OCI-LY1 (cell line): ENCODE results near the gene DNAJB1.

Source experiments
- H2AFZ ChIP-seq: fragments of 200-600 bp; sonication (generic), shearing (Covaris generic); 2 replicates; pipeline ENCODE4 v1.6.0; 2014; ENCODE audit warnings: antibody characterized with exemption, mild to moderate bottlenecking, low read length
- H3F3A ChIP-seq: fragments of 200-600 bp; sonication (generic), shearing (Covaris generic); 2 replicates; pipeline ENCODE4 v1.6.0; 2014; ENCODE audit warnings: mild to moderate bottlenecking, antibody characterized with exemption, low read length, moderate library complexity; ENCODE audit not compliant: insufficient read depth
- H3K27ac ChIP-seq: fragments of 200-600 bp; sonication (generic); 2 replicates; pipeline ENCODE4 v1.5.1; 2014; ENCODE audit warnings: low read length, mixed run types, mild to moderate bottlenecking, low read depth; ENCODE audit not compliant: poor library complexity, severe bottlenecking
- H3K27me3 ChIP-seq: fragments of 200-600 bp; sonication (generic); 2 replicates; pipeline ENCODE4 v1.6.0; 2014; ENCODE audit warnings: antibody characterized with exemption, mild to moderate bottlenecking, low read length, moderate library complexity; ENCODE audit not compliant: insufficient read depth
- H3K36me3 ChIP-seq: fragments of 200-600 bp; sonication (generic); 2 replicates; pipeline ENCODE4 v1.6.1; 2014; ENCODE audit warnings: mild to moderate bottlenecking, antibody characterized with exemption, low read length, moderate library complexity, mixed read lengths; ENCODE audit not compliant: insufficient read depth
- H3K4me1 ChIP-seq: fragments of 200-600 bp; sonication (generic); 2 replicates; pipeline ENCODE4 v1.5.1; 2014; ENCODE audit warnings: mild to moderate bottlenecking, low read length, moderate library complexity; ENCODE audit not compliant: insufficient read depth, severe bottlenecking
- H3K4me2 ChIP-seq: fragments of 200-600 bp; sonication (generic), shearing (Covaris generic); 2 replicates; pipeline ENCODE4 v1.6.1; 2014; ENCODE audit warnings: low read length
- H3K4me3 ChIP-seq: fragments of 200-600 bp; sonication (generic); 2 replicates; pipeline ENCODE4 v1.5.1; 2014; ENCODE audit warnings: low read length, low read depth, mild to moderate bottlenecking, mixed read lengths; ENCODE audit not compliant: poor library complexity, severe bottlenecking
- H3K79me2 ChIP-seq: fragments of 200-600 bp; shearing (Covaris generic); 2 replicates; pipeline ENCODE4 v1.6.1; 2016; ENCODE audit warnings: mixed run types, low read length, mixed read lengths; ENCODE audit not compliant: insufficient read depth
- H3K9ac ChIP-seq: fragments of 200-600 bp; sonication (generic), shearing (Covaris generic); 2 replicates; pipeline ENCODE4 v1.6.1; 2014; ENCODE audit warnings: mild to moderate bottlenecking, low read length, mixed read lengths
- H3K9me2 ChIP-seq: fragments of 200-600 bp; sonication (generic), shearing (Covaris generic); 2 replicates; pipeline ENCODE4 v1.6.1; 2014; ENCODE audit warnings: low read depth, mild to moderate bottlenecking, low read length, mixed read lengths
- H3K9me3 ChIP-seq: fragments of 200-600 bp; shearing (Covaris generic); 2 replicates; pipeline ENCODE4 v1.6.1; 2014; ENCODE audit warnings: low read length, mixed read lengths
- H4K20me1 ChIP-seq: fragments of 200-600 bp; sonication (generic), shearing (Covaris generic); 2 replicates; pipeline ENCODE4 v1.6.0; 2016; ENCODE audit warnings: mild to moderate bottlenecking, low read length; ENCODE audit not compliant: insufficient read depth
- EZH2 ChIP-seq: fragments of 200-600 bp; sonication (generic), shearing (Covaris generic); IDR thresholded peaks from 2 replicates; pipeline ENCODE4 v1.8.0; 2017; ENCODE audit warnings: borderline replicate concordance, mixed run types, mild to moderate bottlenecking, antibody characterized with exemption, low read length, moderate library complexity, mixed read lengths
- TF ChIP-seq, protein P1 (sequence below): fragments of 200-600 bp; sonication (generic), shearing (Covaris generic); IDR thresholded peaks from 2 replicates; pipeline ENCODE4 v1.5.1; 2017; ENCODE audit warnings: mild to moderate bottlenecking, antibody characterized with exemption, low read length, moderate library complexity, mixed read lengths

Gene DNAJB1

DNA sequence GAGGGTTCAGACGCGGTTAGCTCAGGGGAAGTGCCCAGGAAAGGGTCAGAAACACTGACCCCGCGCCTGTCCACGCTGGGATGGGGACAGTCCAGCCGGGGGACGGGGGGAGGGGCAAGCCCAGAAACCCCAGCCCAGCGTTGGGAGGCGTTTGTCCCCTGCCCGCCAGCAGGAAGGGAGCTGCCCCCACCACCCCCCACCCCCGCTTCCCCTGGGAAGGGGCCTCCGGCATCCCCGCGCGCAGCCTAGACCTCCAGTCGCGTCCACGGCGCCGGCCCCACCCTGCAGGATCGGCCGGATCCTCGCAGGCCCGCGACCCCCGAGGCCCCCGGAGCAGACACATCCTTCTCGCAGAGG is 22.5 kb downstream of the DNAJB1 start:
- Histone ChIP-seq H3K27ac (peak overlapping the region; percentile 30), H3K79me2 (no peaks in the 10 kb centered on the region), H3K9ac (peak overlapping the region; percentile 78), H3K27me3 (no peaks in the 10 kb centered on the region), H4K20me1 (no peaks in the 10 kb centered on the region), H3K4me1 (peaks cover 17% of the 10 kb centered on the region), H3K9me2 (no peaks in the 10 kb centered on the region), H3K9me3 (no peaks in the 10 kb centered on the region), H3K36me3 (no peaks in the 10 kb centered on the region), H2AFZ (no peak overlapping the region), H3F3A (no peaks in the 10 kb centered on the region), H3K4me2 (peak overlapping the region; percentile 99), H3K4me3 (peak overlapping the region; percentile 86)
- TF ChIP-seq, protein P1, sequence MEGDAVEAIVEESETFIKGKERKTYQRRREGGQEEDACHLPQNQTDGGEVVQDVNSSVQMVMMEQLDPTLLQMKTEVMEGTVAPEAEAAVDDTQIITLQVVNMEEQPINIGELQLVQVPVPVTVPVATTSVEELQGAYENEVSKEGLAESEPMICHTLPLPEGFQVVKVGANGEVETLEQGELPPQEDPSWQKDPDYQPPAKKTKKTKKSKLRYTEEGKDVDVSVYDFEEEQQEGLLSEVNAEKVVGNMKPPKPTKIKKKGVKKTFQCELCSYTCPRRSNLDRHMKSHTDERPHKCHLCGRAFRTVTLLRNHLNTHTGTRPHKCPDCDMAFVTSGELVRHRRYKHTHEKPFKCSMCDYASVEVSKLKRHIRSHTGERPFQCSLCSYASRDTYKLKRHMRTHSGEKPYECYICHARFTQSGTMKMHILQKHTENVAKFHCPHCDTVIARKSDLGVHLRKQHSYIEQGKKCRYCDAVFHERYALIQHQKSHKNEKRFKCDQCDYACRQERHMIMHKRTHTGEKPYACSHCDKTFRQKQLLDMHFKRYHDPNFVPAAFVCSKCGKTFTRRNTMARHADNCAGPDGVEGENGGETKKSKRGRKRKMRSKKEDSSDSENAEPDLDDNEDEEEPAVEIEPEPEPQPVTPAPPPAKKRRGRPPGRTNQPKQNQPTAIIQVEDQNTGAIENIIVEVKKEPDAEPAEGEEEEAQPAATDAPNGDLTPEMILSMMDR = no peak
- TF ChIP-seq EZH2 = no peak

DNA sequence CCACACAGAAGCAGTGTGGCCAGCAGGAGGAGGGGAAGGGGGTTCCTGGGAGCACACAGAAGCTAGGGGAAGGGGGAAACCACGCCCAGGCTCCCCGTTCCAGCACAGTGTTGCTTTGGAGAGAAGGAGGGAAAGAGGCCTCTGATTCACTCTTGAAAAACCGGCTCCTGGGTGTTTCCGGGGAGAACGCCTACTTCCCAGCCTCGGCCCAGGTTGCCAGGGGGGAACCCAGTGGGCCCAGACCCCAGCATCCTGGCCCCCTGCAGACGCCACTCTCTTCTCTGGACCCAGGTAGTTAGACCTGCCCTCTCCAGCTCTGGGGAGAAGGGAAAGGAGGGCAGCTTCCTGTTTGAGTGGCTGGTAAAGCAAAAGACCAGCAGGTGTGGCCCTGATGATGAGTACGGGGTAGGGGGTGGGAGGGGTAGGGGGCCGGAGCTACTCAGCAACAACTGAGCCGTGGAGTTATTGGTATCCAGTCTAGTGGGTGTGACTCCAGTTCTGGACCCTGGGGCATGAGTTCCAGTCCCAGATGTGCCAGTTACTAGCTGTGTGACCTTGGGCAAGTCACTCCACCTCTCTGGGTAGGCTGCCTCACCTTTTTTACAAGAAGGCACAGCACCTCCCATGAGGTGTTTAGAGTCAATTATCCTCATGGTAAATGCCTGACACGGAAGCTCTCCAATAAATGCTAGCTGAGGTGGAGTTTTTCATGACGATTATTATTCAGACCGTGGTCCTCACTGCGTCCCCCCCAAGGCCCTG is 23.1 kb downstream of the DNAJB1 start:
- Histone ChIP-seq H4K20me1 (no peaks in the 10 kb centered on the region), H3K9me3 (no peaks in the 10 kb centered on the region), H3F3A (no peaks in the 10 kb centered on the region), H3K79me2 (no peaks in the 10 kb centered on the region), H3K4me1 (peaks cover 17% of the 10 kb centered on the region), H3K27me3 (no peaks in the 10 kb centered on the region), H3K27ac (peak overlapping the region; percentile 32), H3K4me2 (peak overlapping the region; percentile 99), H3K36me3 (no peaks in the 10 kb centered on the region), H3K9ac (peak overlapping the region; percentile 78), H3K9me2 (no peaks in the 10 kb centered on the region), H2AFZ (no peak overlapping the region), H3K4me3 (peak overlapping the region; percentile 86)
- TF ChIP-seq, protein P1 = no peak
- no peak for TF ChIP-seq EZH2

DNA sequence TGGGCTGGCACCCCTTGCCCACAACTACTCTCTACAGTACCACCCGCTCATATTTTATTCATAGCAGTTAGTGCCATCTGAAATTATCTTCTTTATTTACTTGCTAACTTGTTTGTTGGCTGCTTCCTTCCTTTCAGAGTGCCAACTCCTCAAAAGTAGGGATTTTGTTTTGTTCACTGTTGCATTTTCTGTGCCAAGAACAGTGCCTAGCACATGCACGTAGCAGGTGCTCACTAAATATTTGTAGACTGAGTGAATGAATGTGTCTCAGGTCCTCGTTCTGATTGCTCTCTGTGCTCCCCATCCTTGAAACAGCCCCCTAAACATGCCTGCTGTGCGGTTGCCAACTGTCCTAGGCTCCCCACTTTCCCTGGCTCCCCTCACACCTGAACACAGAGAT is 23.8 kb downstream of the DNAJB1 start:
- no peak overlapping the region for H2AFZ ChIP-seq
- no peaks in the 10 kb centered on the region for H3K79me2 ChIP-seq
- H3F3A ChIP-seq = no peaks in the 10 kb centered on the region
- TF ChIP-seq EZH2 = no peak
- TF ChIP-seq, protein P1 = no peak
- H3K9me3 ChIP-seq = no peaks in the 10 kb centered on the region
- H3K9ac ChIP-seq = no peak overlapping the region
- H3K4me2 ChIP-seq = peak overlapping the region; percentile 99
- H3K4me1 ChIP-seq = peaks cover 17% of the 10 kb centered on the region
- H3K4me3 ChIP-seq = peak overlapping the region; percentile 86
- no peaks in the 10 kb centered on the region for H3K9me2 ChIP-seq
- H4K20me1 ChIP-seq = no peaks in the 10 kb centered on the region
- peak overlapping the region; percentile 32 for H3K27ac ChIP-seq
- H3K36me3 ChIP-seq = no peaks in the 10 kb centered on the region
- no peaks in the 10 kb centered on the region for H3K27me3 ChIP-seq
